Mesodermal cell (in vitro differentiated cells): Measurements from ENCODE around the gene VANGL1. TPM values are rescaled to one million over a fixed set of nuclear protein-coding genes. Genes with fewer than 3 reads are reported as not detected.

Source experiments
- H3K27ac ChIP-seq: 2 replicates; pipeline ENCODE4 v1.7.0; 2013; ENCODE audit warnings: mild to moderate bottlenecking, low read depth, low read length, moderate library complexity; ENCODE audit not compliant: severe bottlenecking
- H3K36me3 ChIP-seq: 2 replicates; pipeline ENCODE4 v1.7.1; 2013; ENCODE audit warnings: mild to moderate bottlenecking, low read length, moderate library complexity; ENCODE audit not compliant: control insufficient read depth, insufficient read depth
- H3K4me1 ChIP-seq: one replicate; pipeline ENCODE4 v1.7.1; 2013; ENCODE audit warnings: mild to moderate bottlenecking, low read length; ENCODE audit not compliant: insufficient read depth, control insufficient read depth, poor library complexity, severe bottlenecking
- H3K4me3 ChIP-seq: 2 replicates; pipeline ENCODE4 v1.7.0; 2013; ENCODE audit warnings: low read length, control low read depth, mild to moderate bottlenecking; ENCODE audit not compliant: insufficient read depth, poor library complexity, severe bottlenecking; ENCODE audit errors: extremely low read depth
- H3K9me3 ChIP-seq: 2 replicates; pipeline ENCODE4 v1.7.1; 2013; ENCODE audit warnings: mild to moderate bottlenecking, low read length, moderate library complexity; ENCODE audit not compliant: control insufficient read depth
- WGBS, 2 experiments: methylation state at CpG; one replicate each; pipeline ENCODE4 v1.1.5; 2013; ENCODE audit warnings: missing lambda C conversion rate in 2 of 2; ENCODE audit not compliant: insufficient coverage in 2 of 2; 5-methylcytosine and 5-hydroxymethylcytosine counted together
- polyA plus RNA-seq, 2 experiments: library from polyadenylated mRNA; stranded (reverse); fragments of 50-300 nt; gene quantifications; one replicate each; pipeline ENCODE4 v1.2.3, GENCODE V29; 2013

VANGL1 gene
- polyA plus RNA-seq (2013, experiment 1 of 2): 12.4 TPM
- polyA plus RNA-seq (2013, experiment 2 of 2): 11.1 TPM

- H3K36me3 ChIP-seq: no peaks in the 10 kb centered on the region
- WGBS, 2 experiments: 1 to 3% methylated on average over 44 to 54 of the region's 61 CpGs
- peak within 1 kb of the TSS; percentile 76 for H3K4me3 ChIP-seq
- H3K9me3 ChIP-seq: peaks cover 27% of the 10 kb centered on the region
- peaks cover under 1% of the 10 kb centered on the region for H3K4me1 ChIP-seq
- peak within 1 kb of the TSS; percentile 23 for H3K27ac ChIP-seq
Observed at GRCh38 chr1:115641762-115642167, at the start of gene VANGL1. Gene VANGL1, plus strand, starts transcription at chr1:115641970. Its CDS starts 9,444 bp downstream, at chr1:115651414.

GRCh38 chr1:115592264-115592663 lies 49.5 kb upstream of the VANGL1 start:
- H3K4me3 ChIP-seq: no peak overlapping the region
- H3K9me3 ChIP-seq: peaks cover 22% of the 10 kb centered on the region
- H3K36me3 ChIP-seq: no peaks in the 10 kb centered on the region
- H3K4me1 ChIP-seq: peaks cover 4% of the 10 kb centered on the region
- 86 to 100% methylated on average over 1 of the region's 1 CpG for WGBS, 2 experiments
- H3K27ac ChIP-seq: no peak overlapping the region

- no peak overlapping the region for H3K4me3 ChIP-seq
- H3K9me3 ChIP-seq: peaks cover 11% of the 10 kb centered on the region
- H3K4me1 ChIP-seq: peaks cover 4% of the 10 kb centered on the region
- no peaks in the 10 kb centered on the region for H3K36me3 ChIP-seq
- 90 to 96% methylated on average over 2 to 3 of the region's 4 CpGs for WGBS, 2 experiments
- H3K27ac ChIP-seq: no peak overlapping the region
Observed at GRCh38 chr1:115593365-115594259, 48.2 kb upstream of the VANGL1 start.

- H3K9me3 ChIP-seq: peaks cover 10% of the 10 kb centered on the region
- peaks cover 4% of the 10 kb centered on the region for H3K4me1 ChIP-seq
- no peak overlapping the region for H3K4me3 ChIP-seq
- WGBS, 2 experiments: 100% methylated on average over 3 to 4 of the region's 4 CpGs
- H3K27ac ChIP-seq: no peak overlapping the region
- H3K36me3 ChIP-seq: no peaks in the 10 kb centered on the region
Observed at GRCh38 chr1:115594600-115594999, 47.2 kb upstream of the VANGL1 start.

GRCh38 chr1:115595279-115596079 lies 46.3 kb upstream of the VANGL1 start:
- H3K4me1 ChIP-seq: peaks cover 4% of the 10 kb centered on the region
- no peaks in the 10 kb centered on the region for H3K36me3 ChIP-seq
- WGBS, 2 experiments: 63 to 64% methylated on average over 10 to 11 of the region's 12 CpGs
- no peak overlapping the region for H3K4me3 ChIP-seq
- peaks cover 10% of the 10 kb centered on the region for H3K9me3 ChIP-seq
- H3K27ac ChIP-seq: no peak overlapping the region

GRCh38 chr1:115596080-115596780 lies 45.5 kb upstream of the VANGL1 start:
- Histone ChIP-seq H3K4me3 (no peak overlapping the region), H3K9me3 (peaks cover 8% of the 10 kb centered on the region), H3K36me3 (no peaks in the 10 kb centered on the region), H3K4me1 (peaks cover 4% of the 10 kb centered on the region), H3K27ac (no peak overlapping the region)
- 31 to 43% methylated on average over 5 to 6 of the region's 7 CpGs for WGBS, 2 experiments

- H3K4me3 ChIP-seq: no peak overlapping the region
- H3K9me3 ChIP-seq: no peaks in the 10 kb centered on the region
- 91 to 100% methylated on average over 2 to 3 of the region's 3 CpGs for whole genome bisulfite sequencing, 2 experiments
- no peaks in the 10 kb centered on the region for H3K36me3 ChIP-seq
- no peak overlapping the region for H3K27ac ChIP-seq
- H3K4me1 ChIP-seq: no peaks in the 10 kb centered on the region
Observed at GRCh38 chr1:115604508-115604907, 37.3 kb upstream of the VANGL1 start.

GRCh38 chr1:115606305-115606704 lies 35.5 kb upstream of the VANGL1 start:
- WGBS, 2 experiments: 90 to 93% methylated on average over 4 to 5 of the region's 5 CpGs
- H3K36me3 ChIP-seq: no peaks in the 10 kb centered on the region
- H3K4me1 ChIP-seq: no peaks in the 10 kb centered on the region
- no peak overlapping the region for H3K4me3 ChIP-seq
- H3K27ac ChIP-seq: no peak overlapping the region
- no peaks in the 10 kb centered on the region for H3K9me3 ChIP-seq

- H3K4me3 ChIP-seq: no peak overlapping the region
- H3K36me3 ChIP-seq: no peaks in the 10 kb centered on the region
- no peaks in the 10 kb centered on the region for H3K4me1 ChIP-seq
- 50 to 100% methylated on average over 1 of the region's 1 CpG for WGBS, 2 experiments
- H3K27ac ChIP-seq: no peak overlapping the region
- no peaks in the 10 kb centered on the region for H3K9me3 ChIP-seq
Observed at GRCh38 chr1:115609021-115609420, 32.7 kb upstream of the VANGL1 start.

GRCh38 chr1:115613767-115614166 lies 28.0 kb upstream of the VANGL1 start:
- no peaks in the 10 kb centered on the region for H3K36me3 ChIP-seq
- no peak overlapping the region for H3K27ac ChIP-seq
- H3K9me3 ChIP-seq: no peaks in the 10 kb centered on the region
- 89 to 94% methylated on average over 4 of the region's 4 CpGs for WGBS, 2 experiments
- no peak overlapping the region for H3K4me3 ChIP-seq
- H3K4me1 ChIP-seq: no peaks in the 10 kb centered on the region
